K562 (cell line): Measurements from ENCODE around the gene TMEM101. TPM values are rescaled to one million over a fixed set of nuclear protein-coding genes. Genes with fewer than 3 reads are reported as not detected.

ENCODE experiments used
- ATAC-seq: fragments of 200-7000 bp; cut with Tn5 transposase; 3 replicates; pipeline ENCODE4 v1.9.1; 2020; ENCODE audit warnings: moderate library complexity
- BruUV-seq: library from RNA; stranded (reverse); fragments of 400-500 nt; replicated peaks from 2 replicates; lab custom pipeline; 2021; lab: Mats Ljungman, UMichigan
- CTCF ChIA-PET: fragments of 300-600 bp; formaldehyde crosslinking; extraction: SDS; loops from one replicate; lab custom pipeline; 2021; ENCODE audit warnings: low intra/inter-chr PET ratio; lab: Yijun Ruan, JAX
- POLR2A ChIA-PET: fragments of 300-600, 350-650 bp; sonication (Branson Sonifier 250); formaldehyde crosslinking; extraction: SDS; loops from one replicate; lab custom pipeline; 2021; ENCODE audit warnings: antibody characterized with exemption, inconsistent platforms; lab: Yijun Ruan, JAX
- DNase-seq, 4 experiments: peaks; one replicate each; pipeline versions ENCODE4 v3.0.0 to v3.0.0-alpha.2; 2011 to 2018; ENCODE audit warnings: low spot score in 3 of 4, mixed read lengths in 3 of 4; ENCODE audit errors: extremely low read depth in 1 of 4
- FAIRE-seq: peaks from 2 replicates; lab custom pipeline; 2011; peaks lifted over from hg19 to GRCh38; lab: Jason Lieb, UNC
- H2AFZ ChIP-seq: 2 replicates; pipeline ENCODE4 v1.6.0; 2011; ENCODE audit warnings: low read depth, low read length, control low read depth, inconsistent platforms
- H3K27ac ChIP-seq: fragments of 200-600 bp; 3 replicates; pipeline ENCODE4 v1.8.0; 2011; ENCODE audit warnings: low read depth, mild to moderate bottlenecking, control low read depth, inconsistent platforms, low read length, moderate library complexity, mixed read lengths; ENCODE audit errors: extremely low read depth
- H3K27me3 ChIP-seq, 2 experiments: fragments of 300-600 bp in 1 of 2; 2 replicates in 1 of 2; 3 replicates in 1 of 2; pipeline versions ENCODE4 v1.6.0 to v1.8.0; 2011; ENCODE audit warnings: inconsistent platforms in 2 of 2, low read length in 2 of 2, mild to moderate bottlenecking in 1 of 2, mixed read lengths in 1 of 2, moderate library complexity in 1 of 2; ENCODE audit not compliant: control insufficient read depth in 2 of 2, insufficient read depth in 2 of 2
- H3K36me3 ChIP-seq: fragments of 300-600 bp; 3 replicates; pipeline ENCODE4 v1.8.0; 2011; ENCODE audit warnings: mild to moderate bottlenecking, low read length, inconsistent platforms; ENCODE audit not compliant: control insufficient read depth, insufficient read depth
- H3K4me1 ChIP-seq, 2 experiments: fragments of 200-600 bp in 1 of 2; replicated peaks in 1 of 2; 2 replicates in 1 of 2; 3 replicates in 1 of 2; pipeline versions ENCODE4 v1.5.1 to v1.8.0; 2011; ENCODE audit warnings: inconsistent platforms in 2 of 2, low read length in 2 of 2, mild to moderate bottlenecking in 1 of 2, mixed read lengths in 1 of 2, moderate library complexity in 1 of 2; ENCODE audit not compliant: control insufficient read depth in 2 of 2, insufficient read depth in 2 of 2
- H3K4me2 ChIP-seq: 2 replicates; pipeline ENCODE4 v1.6.1; 2011; ENCODE audit warnings: low read length, control low read depth, inconsistent platforms, mixed read lengths; ENCODE audit not compliant: insufficient read depth
- H3K4me3 ChIP-seq: fragments of 200-600 bp; sonication (generic), shearing (Covaris generic); 2 replicates; pipeline ENCODE4 v1.5.1; 2016; ENCODE audit warnings: control low read depth, inconsistent platforms
- H3K79me2 ChIP-seq: fragments of 200-600 bp; 3 replicates; pipeline ENCODE4 v1.8.0; 2011; ENCODE audit warnings: low read length, inconsistent platforms; ENCODE audit not compliant: control insufficient read depth, insufficient read depth
- H3K9ac ChIP-seq, 2 experiments: 2 replicates each; pipeline versions ENCODE4 v1.6.0 to v1.6.1; 2011; ENCODE audit warnings: low read depth in 2 of 2, low read length in 2 of 2, control low read depth in 1 of 2, inconsistent platforms in 1 of 2, mild to moderate bottlenecking in 1 of 2, mixed read lengths in 1 of 2; ENCODE audit not compliant: insufficient read depth in 1 of 2
- H3K9me1 ChIP-seq: one replicate; pipeline ENCODE4 v1.6.0; 2011; ENCODE audit warnings: inconsistent platforms, mild to moderate bottlenecking, low read length, moderate library complexity; ENCODE audit not compliant: control insufficient read depth, insufficient read depth
- H3K9me3 ChIP-seq: replicated peaks from 2 replicates; pipeline ENCODE4 v1.5.1; 2011; ENCODE audit warnings: low read depth, low read length, inconsistent platforms; ENCODE audit not compliant: control insufficient read depth, insufficient read depth
- H4K20me1 ChIP-seq: replicated peaks from 2 replicates; pipeline ENCODE4 v1.6.1; 2011; ENCODE audit warnings: low read length, inconsistent platforms, mixed read lengths; ENCODE audit not compliant: control insufficient read depth, insufficient read depth
- GABPA ChIP-seq: fragments of 200-800 bp; sonication (Bioruptor generic); conservative IDR thresholded peaks from 2 replicates; pipeline ENCODE4 v1.6.1; 2016; ENCODE audit warnings: low read depth, missing genetic modification characterization, missing compliant biosample characterization
- HEY1 ChIP-seq: fragments of 250-450 bp; sonication (Bioruptor Pico); IDR thresholded peaks from 2 replicates; pipeline ENCODE4 v1.5.0; 2020; ENCODE audit warnings: mild to moderate bottlenecking, moderate library complexity, borderline replicate concordance
- POLR2G ChIP-seq: fragments of 200-400 bp; formaldehyde crosslinking; IDR thresholded peaks from 2 replicates; pipeline ENCODE4 v1.6.1; 2017; ENCODE audit warnings: low read depth, mild to moderate bottlenecking, antibody characterized with exemption, low read length, moderate library complexity
- RBM22 ChIP-seq: fragments of 200-400 bp; formaldehyde crosslinking; IDR thresholded peaks from 2 replicates; pipeline ENCODE4 v1.6.1; 2018; ENCODE audit warnings: low read length, low read depth; ENCODE audit not compliant: poor library complexity, severe bottlenecking
- SUPT5H ChIP-seq: fragments of 450-650 bp; IDR thresholded peaks from 2 replicates; pipeline ENCODE4 v1.6.1; 2016
- ZNF75A ChIP-seq: fragments of 450-650 bp; formaldehyde crosslinking; IDR thresholded peaks from 2 replicates; pipeline ENCODE4 v1.4.0; 2020; ENCODE audit warnings: mild to moderate bottlenecking
- WGBS: fragments of 100-300 bp; shearing (Covaris generic); methylation state at CpG from one replicate; pipeline ENCODE4 v1.1.6; 2016; ENCODE audit warnings: low coverage, mixed read lengths; ENCODE audit not compliant: insufficient coverage; ENCODE audit errors: missing lambda C conversion rate; 5-methylcytosine and 5-hydroxymethylcytosine counted together
- in situ Hi-C: fragments of 300-500 bp; cut with MboI; formaldehyde crosslinking; loops from 4 replicates; pipeline ENCODE4 v1.15.0; 2018; ENCODE audit warnings: inconsistent platforms, mixed read lengths
- intact Hi-C: fragments of 100-400 bp; cut with micrococcal nuclease; formaldehyde crosslinking; loops from 2 replicates; pipeline ENCODE4 v1.14.2; 2022
- polyA plus RNA-seq, 8 experiments: library from polyadenylated mRNA; depleted of rRNA in 4 of 8; stranded (reverse) in 5 of 8; unstranded in 3 of 8; fragments of >200 nt; fragmentation: Nextera tagmentation in 2 of 8; fragmentation: Illumina TruSeq in 1 of 8; extraction: Ambion mirVana in 2 of 8; extraction: Trizol in 1 of 8; gene quantifications; 2 replicates each; pipeline versions ENCODE4 v1.2.1 to v1.2.3, GENCODE V29; 2011 to 2014; ENCODE audit warnings: inconsistent platforms in 1 of 8, missing spikeins in 1 of 8
- total RNA-seq, 7 experiments: library from RNA; depleted of rRNA in 6 of 7; stranded (reverse); fragments of >200 nt in 6 of 7; fragmentation: Illumina TruSeq in 2 of 7; extraction: Trizol in 2 of 7; gene quantifications; 2 replicates each; pipeline versions ENCODE4 v1.2.1 to v1.2.3, GENCODE V29; 2011 to 2021; ENCODE audit warnings: low replicate concordance in 1 of 7
- TF ChIP-seq, protein P1 (sequence below): fragments of 450-650 bp; IDR thresholded peaks from 2 replicates; pipeline ENCODE4 v1.6.1; 2016; ENCODE audit warnings: low read depth
- TF ChIP-seq, protein P2 (sequence below): fragments of 250-450 bp; sonication (Bioruptor Pico); IDR thresholded peaks from 2 replicates; pipeline ENCODE4 v1.4.0; 2020; ENCODE audit warnings: mild to moderate bottlenecking, moderate library complexity

Gene TMEM101
- total and polyA plus RNA-seq, 9 of the 15 experiments (the other 6 are each of a cell fraction or from before 2014, with no cell fraction given): 21.2 to 110 (median 37.8) TPM

DNA sequence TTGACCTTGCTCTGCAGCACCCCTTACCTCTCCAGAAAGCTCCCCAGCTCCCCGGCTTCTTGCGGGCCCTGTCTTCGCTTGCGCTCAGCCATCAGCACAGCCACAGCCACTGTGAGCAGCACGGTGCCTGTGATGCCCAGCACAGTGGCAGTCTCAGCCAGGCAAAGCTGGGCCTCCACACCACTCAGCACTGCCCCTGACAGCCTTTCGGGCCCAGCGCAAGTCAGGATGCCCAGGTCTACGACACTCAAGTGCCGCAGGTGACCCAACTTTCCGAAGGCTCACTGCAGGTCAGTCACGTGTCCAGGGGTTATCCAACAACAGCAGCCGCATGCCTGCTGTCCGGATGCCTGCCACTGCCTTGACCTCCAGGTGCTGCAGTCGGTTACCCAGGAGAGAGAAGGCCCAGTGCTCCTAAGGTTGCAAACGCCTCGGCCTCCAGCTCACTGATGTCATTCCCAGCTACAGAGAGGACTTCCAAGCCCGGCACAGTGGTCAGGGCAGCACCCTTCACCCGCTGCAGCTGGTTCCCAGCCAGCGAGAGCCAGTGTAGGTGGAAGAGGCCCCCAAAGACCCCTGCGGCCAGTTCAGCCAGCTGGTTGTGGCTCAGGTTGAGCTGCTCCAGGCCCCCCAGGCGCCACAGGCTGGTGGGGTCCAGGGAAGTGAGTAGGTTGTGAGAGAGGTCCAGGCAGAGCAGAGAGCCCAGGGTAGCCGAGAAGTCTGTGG lies 8.9 kb upstream of the TMEM101 start:
- Histone ChIP-seq H3K9me3 (no peaks in the 10 kb centered on the region), H3K27ac (no peak overlapping the region), H4K20me1 (no peaks in the 10 kb centered on the region), H3K4me2 (no peak overlapping the region), H2AFZ (no peak overlapping the region), H3K4me1 (peaks cover 2 to 10% of the 10 kb centered on the region in 2 experiments; a peak in 3 of 5 replicates), H3K27me3 (no peaks in the 10 kb centered on the region), H3K9me1 (no peaks in the 10 kb centered on the region), H3K9ac (peak overlapping the region in 1 of 2 experiments; percentile 80; a peak in 2 of 4 replicates), H3K79me2 (no peaks in the 10 kb centered on the region), H3K36me3 (peaks cover 45% of the 10 kb centered on the region; the same call in 2 of the 3 replicates), H3K4me3 (no peak overlapping the region)
- FAIRE-seq (no peak), DNase-seq (no peak), ATAC-seq (no peak)
- no TSS peak for BruUV-seq
- intact Hi-C loops: no loop called here
- ChIA-PET POLR2A (interaction anchor here (0.7 to 1.0 kb wide), 3 partner anchors 14 to 129 kb away, joined by 3 read pairs; no protein-coding TSS in a partner anchor), CTCF (no interaction called here)
- 88% methylated on average over 20 of the region's 22 CpGs for WGBS
- in situ Hi-C loops: no loop called here
- TF ChIP-seq GABPA (tag) (no peak), RBM22 (peak; percentile 70), HEY1 (CRISPR knock-in tag) (no peak), POLR2G (peak; percentile 56; the same call in 1 of the 2 replicates), ZNF75A (CRISPR knock-in tag) (no peak), SUPT5H (peak; percentile 39; the same call in 1 of the 2 replicates)
- TF ChIP-seq, protein P1, sequence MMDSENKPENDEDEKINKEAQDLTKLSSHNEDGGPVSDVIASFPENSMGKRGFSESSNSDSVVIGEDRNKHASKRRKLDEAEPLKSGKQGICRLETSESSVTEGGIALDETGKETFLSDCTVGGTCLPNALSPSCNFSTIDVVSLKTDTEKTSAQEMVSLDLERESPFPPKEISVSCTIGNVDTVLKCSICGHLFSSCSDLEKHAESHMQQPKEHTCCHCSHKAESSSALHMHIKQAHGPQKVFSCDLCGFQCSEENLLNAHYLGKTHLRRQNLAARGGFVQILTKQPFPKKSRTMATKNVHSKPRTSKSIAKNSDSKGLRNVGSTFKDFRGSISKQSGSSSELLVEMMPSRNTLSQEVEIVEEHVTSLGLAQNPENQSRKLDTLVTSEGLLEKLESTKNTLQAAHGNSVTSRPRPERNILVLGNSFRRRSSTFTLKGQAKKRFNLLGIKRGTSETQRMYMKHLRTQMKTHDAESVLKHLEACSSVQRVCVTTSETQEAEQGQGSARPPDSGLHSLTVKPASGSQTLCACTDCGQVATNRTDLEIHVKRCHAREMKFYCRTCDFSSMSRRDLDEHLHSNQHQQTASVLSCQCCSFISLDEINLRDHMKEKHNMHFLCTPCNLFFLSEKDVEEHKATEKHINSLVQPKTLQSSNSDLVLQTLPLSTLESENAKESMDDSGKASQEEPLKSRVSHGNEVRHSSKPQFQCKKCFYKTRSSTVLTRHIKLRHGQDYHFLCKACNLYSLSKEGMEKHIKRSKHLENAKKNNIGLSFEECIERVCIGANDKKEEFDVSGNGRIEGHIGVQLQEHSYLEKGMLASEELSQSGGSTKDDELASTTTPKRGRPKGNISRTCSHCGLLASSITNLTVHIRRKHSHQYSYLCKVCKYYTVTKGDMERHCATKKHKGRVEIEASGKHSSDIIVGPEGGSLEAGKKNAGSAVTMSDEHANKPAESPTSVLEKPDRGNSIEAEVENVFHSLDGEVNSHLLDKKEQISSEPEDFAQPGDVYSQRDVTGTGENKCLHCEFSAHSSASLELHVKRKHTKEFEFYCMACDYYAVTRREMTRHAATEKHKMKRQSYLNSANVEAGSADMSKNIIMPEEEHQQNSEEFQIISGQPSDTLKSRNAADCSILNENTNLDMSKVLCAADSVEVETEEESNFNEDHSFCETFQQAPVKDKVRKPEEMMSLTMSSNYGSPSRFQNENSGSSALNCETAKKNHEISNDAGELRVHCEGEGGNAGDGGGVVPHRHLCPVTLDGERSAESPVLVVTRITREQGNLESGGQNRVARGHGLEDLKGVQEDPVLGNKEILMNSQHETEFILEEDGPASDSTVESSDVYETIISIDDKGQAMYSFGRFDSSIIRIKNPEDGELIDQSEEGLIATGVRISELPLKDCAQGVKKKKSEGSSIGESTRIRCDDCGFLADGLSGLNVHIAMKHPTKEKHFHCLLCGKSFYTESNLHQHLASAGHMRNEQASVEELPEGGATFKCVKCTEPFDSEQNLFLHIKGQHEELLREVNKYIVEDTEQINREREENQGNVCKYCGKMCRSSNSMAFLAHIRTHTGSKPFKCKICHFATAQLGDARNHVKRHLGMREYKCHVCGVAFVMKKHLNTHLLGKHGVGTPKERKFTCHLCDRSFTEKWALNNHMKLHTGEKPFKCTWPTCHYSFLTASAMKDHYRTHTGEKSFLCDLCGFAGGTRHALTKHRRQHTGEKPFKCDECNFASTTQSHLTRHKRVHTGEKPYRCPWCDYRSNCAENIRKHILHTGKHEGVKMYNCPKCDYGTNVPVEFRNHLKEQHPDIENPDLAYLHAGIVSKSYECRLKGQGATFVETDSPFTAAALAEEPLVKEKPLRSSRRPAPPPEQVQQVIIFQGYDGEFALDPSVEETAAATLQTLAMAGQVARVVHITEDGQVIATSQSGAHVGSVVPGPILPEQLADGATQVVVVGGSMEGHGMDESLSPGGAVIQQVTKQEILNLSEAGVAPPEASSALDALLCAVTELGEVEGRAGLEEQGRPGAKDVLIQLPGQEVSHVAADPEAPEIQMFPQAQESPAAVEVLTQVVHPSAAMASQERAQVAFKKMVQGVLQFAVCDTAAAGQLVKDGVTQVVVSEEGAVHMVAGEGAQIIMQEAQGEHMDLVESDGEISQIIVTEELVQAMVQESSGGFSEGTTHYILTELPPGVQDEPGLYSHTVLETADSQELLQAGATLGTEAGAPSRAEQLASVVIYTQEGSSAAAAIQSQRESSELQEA: no peak
- TF ChIP-seq, protein P2, sequence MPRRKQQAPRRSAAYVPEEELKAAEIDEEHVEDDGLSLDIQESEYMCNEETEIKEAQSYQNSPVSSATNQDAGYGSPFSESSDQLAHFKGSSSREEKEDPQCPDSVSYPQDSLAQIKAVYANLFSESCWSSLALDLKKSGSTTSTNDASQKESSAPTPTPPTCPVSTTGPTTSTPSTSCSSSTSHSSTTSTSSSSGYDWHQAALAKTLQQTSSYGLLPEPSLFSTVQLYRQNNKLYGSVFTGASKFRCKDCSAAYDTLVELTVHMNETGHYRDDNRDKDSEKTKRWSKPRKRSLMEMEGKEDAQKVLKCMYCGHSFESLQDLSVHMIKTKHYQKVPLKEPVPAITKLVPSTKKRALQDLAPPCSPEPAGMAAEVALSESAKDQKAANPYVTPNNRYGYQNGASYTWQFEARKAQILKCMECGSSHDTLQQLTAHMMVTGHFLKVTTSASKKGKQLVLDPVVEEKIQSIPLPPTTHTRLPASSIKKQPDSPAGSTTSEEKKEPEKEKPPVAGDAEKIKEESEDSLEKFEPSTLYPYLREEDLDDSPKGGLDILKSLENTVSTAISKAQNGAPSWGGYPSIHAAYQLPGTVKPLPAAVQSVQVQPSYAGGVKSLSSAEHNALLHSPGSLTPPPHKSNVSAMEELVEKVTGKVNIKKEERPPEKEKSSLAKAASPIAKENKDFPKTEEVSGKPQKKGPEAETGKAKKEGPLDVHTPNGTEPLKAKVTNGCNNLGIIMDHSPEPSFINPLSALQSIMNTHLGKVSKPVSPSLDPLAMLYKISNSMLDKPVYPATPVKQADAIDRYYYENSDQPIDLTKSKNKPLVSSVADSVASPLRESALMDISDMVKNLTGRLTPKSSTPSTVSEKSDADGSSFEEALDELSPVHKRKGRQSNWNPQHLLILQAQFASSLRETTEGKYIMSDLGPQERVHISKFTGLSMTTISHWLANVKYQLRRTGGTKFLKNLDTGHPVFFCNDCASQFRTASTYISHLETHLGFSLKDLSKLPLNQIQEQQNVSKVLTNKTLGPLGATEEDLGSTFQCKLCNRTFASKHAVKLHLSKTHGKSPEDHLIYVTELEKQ (CRISPR knock-in tag): no peak
